ENCODE measurements around the gene ROR1.

DNA sequence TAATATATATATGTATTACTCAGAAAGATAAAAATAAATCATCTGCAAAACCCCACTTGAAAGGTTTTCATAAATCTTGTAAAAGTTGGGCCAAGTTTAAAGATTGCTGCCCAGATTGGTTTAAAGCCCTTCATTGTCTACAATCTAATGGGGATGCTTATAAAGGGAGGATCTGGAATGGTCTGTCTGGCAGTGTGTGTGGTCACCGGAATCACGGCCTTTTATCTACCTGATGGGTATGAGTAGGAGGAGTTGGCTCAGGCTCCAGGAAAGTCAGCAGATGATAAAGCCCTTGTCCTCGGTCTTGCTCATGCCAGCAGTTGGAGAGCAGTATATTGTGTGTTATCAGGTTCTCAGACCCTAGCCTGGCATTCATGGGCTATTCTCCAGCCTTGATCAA lies 197.7 kb downstream of the ROR1 start:
- TF ChIP-seq, protein P1, sequence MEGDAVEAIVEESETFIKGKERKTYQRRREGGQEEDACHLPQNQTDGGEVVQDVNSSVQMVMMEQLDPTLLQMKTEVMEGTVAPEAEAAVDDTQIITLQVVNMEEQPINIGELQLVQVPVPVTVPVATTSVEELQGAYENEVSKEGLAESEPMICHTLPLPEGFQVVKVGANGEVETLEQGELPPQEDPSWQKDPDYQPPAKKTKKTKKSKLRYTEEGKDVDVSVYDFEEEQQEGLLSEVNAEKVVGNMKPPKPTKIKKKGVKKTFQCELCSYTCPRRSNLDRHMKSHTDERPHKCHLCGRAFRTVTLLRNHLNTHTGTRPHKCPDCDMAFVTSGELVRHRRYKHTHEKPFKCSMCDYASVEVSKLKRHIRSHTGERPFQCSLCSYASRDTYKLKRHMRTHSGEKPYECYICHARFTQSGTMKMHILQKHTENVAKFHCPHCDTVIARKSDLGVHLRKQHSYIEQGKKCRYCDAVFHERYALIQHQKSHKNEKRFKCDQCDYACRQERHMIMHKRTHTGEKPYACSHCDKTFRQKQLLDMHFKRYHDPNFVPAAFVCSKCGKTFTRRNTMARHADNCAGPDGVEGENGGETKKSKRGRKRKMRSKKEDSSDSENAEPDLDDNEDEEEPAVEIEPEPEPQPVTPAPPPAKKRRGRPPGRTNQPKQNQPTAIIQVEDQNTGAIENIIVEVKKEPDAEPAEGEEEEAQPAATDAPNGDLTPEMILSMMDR (conservative IDR thresholded peaks at IDR 0.05 in 1 of 2, IDR thresholded peaks at IDR 0.05 in 1 of 2; ENCODE audit: low read depth in 1 of 2, low read length in 2 of 2), result no peak
- TF ChIP-seq EZH2 (IDR thresholded peaks at IDR 0.05; ENCODE audit: low read length, missing control alignments), result no peak
